ENCODE data around the gene PACSIN3.

DNA sequence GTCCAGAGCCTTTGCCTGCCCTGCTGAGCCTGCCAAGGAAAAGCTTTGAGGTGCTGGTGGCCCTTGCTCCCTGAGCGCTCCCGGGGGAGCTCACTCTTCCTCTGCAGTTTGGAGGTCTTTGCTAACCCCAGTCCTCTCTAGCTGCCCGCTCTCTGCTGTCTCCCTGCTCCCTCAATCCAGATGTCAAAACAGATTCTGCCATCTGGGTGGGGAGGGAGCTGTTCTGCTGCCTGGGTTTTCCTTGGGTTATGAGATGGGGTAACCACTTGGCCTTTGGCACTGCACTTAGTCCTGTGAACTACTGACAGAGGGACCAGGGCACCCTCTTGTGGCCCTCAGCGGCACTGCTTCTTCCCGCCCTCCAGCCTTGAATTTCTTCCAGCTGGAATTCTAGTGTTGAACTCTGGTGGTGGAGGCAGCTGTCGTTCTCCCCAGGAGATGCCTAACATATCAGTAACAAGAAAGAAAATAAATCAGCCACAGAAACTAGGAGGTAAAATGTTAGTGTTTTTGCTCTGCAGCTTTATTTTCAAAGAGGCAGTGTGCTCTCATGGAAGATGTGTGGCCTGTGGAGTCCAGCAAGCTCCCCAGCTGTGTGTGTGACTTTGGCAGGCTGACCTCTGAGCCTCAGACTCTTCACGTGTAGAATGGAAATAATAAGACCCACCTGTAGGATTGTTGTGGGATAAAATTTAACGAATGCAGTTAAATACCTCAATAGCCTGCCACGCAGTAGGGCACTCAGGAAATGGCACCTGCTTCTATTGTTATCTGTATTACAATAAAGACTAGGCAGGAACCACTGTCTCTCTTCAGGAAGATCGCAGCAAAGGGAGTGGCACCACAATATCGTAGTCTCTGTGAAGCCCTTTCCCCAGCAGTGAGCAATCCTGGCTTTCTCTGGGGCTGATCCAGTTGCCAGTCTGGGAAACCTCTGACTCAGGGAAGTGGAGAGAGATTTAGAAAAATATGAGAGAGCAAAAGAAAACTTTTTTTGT is 33.0 kb downstream of the PACSIN3 start:
- no peak for TF ChIP-seq EZH2 (IDR thresholded peaks at IDR 0.05; ENCODE audit: borderline replicate concordance, low read length)
- TF ChIP-seq, protein P1, sequence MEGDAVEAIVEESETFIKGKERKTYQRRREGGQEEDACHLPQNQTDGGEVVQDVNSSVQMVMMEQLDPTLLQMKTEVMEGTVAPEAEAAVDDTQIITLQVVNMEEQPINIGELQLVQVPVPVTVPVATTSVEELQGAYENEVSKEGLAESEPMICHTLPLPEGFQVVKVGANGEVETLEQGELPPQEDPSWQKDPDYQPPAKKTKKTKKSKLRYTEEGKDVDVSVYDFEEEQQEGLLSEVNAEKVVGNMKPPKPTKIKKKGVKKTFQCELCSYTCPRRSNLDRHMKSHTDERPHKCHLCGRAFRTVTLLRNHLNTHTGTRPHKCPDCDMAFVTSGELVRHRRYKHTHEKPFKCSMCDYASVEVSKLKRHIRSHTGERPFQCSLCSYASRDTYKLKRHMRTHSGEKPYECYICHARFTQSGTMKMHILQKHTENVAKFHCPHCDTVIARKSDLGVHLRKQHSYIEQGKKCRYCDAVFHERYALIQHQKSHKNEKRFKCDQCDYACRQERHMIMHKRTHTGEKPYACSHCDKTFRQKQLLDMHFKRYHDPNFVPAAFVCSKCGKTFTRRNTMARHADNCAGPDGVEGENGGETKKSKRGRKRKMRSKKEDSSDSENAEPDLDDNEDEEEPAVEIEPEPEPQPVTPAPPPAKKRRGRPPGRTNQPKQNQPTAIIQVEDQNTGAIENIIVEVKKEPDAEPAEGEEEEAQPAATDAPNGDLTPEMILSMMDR (IDR thresholded peaks at IDR 0.05; ENCODE audit: low read length) = peak; percentile 100

All from OCI-LY1 (cell line).